CD8-positive, alpha-beta memory T cell (primary cell): Measurements from ENCODE around the gene DYSF. TPM values are rescaled to one million over a fixed set of nuclear protein-coding genes. Genes with fewer than 3 reads are reported as not detected.

ENCODE experiments used
- CTCF ChIA-PET: fragments of 350-600 bp; sonication (Branson Sonifier 250); formaldehyde crosslinking; loops from one replicate; lab custom pipeline; 2021; ENCODE audit warnings: antibody characterized with exemption; lab: Charles Lee
- POLR2A ChIA-PET: fragments of 350-600 bp; sonication (Branson Sonifier 250); formaldehyde crosslinking; loops from one replicate; lab custom pipeline; 2021; ENCODE audit warnings: antibody characterized with exemption; lab: Charles Lee
- DNase-seq, 5 donors: peaks; one replicate each; pipeline versions ENCODE4 v3.0.0 to v3.0.0-alpha.2; 2020 to 2022; ENCODE audit warnings: mixed read lengths in 1 of 5
- H3K27ac ChIP-seq: one replicate; pipeline ENCODE4 v1.7.0; 2013; ENCODE audit warnings: low read depth, mild to moderate bottlenecking, low read length, moderate library complexity
- H3K27me3 ChIP-seq: 2 replicates; pipeline ENCODE4 v1.7.0; 2013; ENCODE audit warnings: low read length, mild to moderate bottlenecking; ENCODE audit not compliant: insufficient read depth, poor library complexity, severe bottlenecking
- H3K36me3 ChIP-seq: 2 replicates; pipeline ENCODE4 v1.7.0; 2013; ENCODE audit warnings: mild to moderate bottlenecking, low read length, moderate library complexity; ENCODE audit not compliant: insufficient read depth
- H3K4me1 ChIP-seq: 2 replicates; pipeline ENCODE4 v1.7.0; 2013; ENCODE audit warnings: mild to moderate bottlenecking, low read length, moderate library complexity; ENCODE audit not compliant: insufficient read depth
- H3K4me3 ChIP-seq: 2 replicates; pipeline ENCODE4 v1.7.0; 2013; ENCODE audit warnings: mild to moderate bottlenecking, low read length
- H3K9me3 ChIP-seq: 2 replicates; pipeline ENCODE4 v1.7.0; 2013; ENCODE audit warnings: mild to moderate bottlenecking, low read length
- H3K27ac Mint-ChIP-seq, 8 donors: one replicate each; pipeline ENCODE4 v1.8.0; 2020 to 2021; ENCODE audit warnings: mixed read lengths in 8 of 8, mild to moderate bottlenecking in 6 of 8, inconsistent platforms in 3 of 8, moderate library complexity in 3 of 8
- H3K27me3 Mint-ChIP-seq, 2 donors: one replicate each; pipeline ENCODE4 v1.8.0; 2020 to 2021; ENCODE audit warnings: mixed read lengths in 2 of 2, mild to moderate bottlenecking in 1 of 2, moderate library complexity in 1 of 2
- H3K36me3 Mint-ChIP-seq, 3 donors: one replicate each; pipeline ENCODE4 v1.8.0; 2020 to 2021; ENCODE audit warnings: mixed read lengths in 3 of 3, inconsistent platforms in 1 of 3, mild to moderate bottlenecking in 1 of 3
- H3K4me1 Mint-ChIP-seq, 3 donors: one replicate each; pipeline ENCODE4 v1.8.0; 2020 to 2021; ENCODE audit warnings: mixed read lengths in 3 of 3, inconsistent platforms in 1 of 3, mild to moderate bottlenecking in 1 of 3
- H3K4me3 Mint-ChIP-seq, 7 donors: one replicate each; pipeline ENCODE4 v1.8.0; 2020 to 2021; ENCODE audit warnings: mixed read lengths in 7 of 7, mild to moderate bottlenecking in 6 of 7, moderate library complexity in 4 of 7, inconsistent platforms in 2 of 7
- H3K9me3 Mint-ChIP-seq, 5 donors: one replicate each; pipeline ENCODE4 v1.8.0; 2020 to 2022; ENCODE audit warnings: mixed read lengths in 5 of 5, mild to moderate bottlenecking in 3 of 5, moderate library complexity in 2 of 5, inconsistent platforms in 1 of 5
- polyA plus RNA-seq: library from polyadenylated mRNA; unstranded; fragments of 300-500 nt; fragmentation: Illumina TruSeq; gene quantifications from one replicate; pipeline ENCODE4 v1.2.3, GENCODE V29; 2021
- total RNA-seq, 2 experiments: library from RNA; stranded (reverse); gene quantifications; one replicate each; pipeline ENCODE4 v1.2.3, GENCODE V29; 2021

The DYSF gene
- total and polyA plus RNA-seq, 3 experiments from 2014 or later = 3.6 to 4.8 (median 3.9) TPM

DNA sequence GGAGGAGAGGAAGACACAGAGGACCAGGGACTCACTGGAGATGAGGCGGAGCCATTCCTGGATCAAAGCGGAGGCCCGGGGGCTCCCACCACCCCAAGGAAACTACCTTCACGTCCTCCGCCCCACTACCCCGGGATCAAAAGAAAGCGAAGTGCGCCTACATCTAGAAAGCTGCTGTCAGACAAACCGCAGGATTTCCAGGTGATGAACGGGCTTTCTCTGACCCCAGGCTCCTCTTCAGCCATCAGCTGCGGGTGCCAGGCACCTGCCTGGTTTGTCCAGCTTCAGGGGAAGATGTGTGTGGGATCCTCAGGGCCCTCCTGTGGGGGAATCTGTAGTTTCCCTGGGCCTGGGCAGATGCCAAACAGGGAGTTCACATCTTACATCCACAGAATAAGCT is 60.4 kb downstream of the DYSF start:
- POLR2A ChIA-PET = no interaction called here
- Mint-ChIP-seq H3K9me3 (no peaks in the 10 kb centered on the region), H3K4me3 (no peak overlapping the region), H3K27ac (no peak overlapping the region), H3K4me1 (peaks cover 0 to 3% (median 0%) of the 10 kb centered on the region in 3 donors), H3K36me3 (no peaks in the 10 kb centered on the region), H3K27me3 (peaks cover 8 to 12% of the 10 kb centered on the region in 2 donors)
- no peak overlapping the region for H3K4me3 ChIP-seq
- no peaks in the 10 kb centered on the region for H3K27me3 ChIP-seq
- H3K36me3 ChIP-seq = no peaks in the 10 kb centered on the region
- H3K4me1 ChIP-seq = no peaks in the 10 kb centered on the region
- DNase-seq = no peak
- no peak overlapping the region for H3K27ac ChIP-seq
- CTCF ChIA-PET = interaction anchor here (0.7 to 12.6 kb wide), 2 partner anchors 10 to 215 kb away, joined by 3 to 195 read pairs; no protein-coding TSS in a partner anchor
- no peaks in the 10 kb centered on the region for H3K9me3 ChIP-seq

DNA sequence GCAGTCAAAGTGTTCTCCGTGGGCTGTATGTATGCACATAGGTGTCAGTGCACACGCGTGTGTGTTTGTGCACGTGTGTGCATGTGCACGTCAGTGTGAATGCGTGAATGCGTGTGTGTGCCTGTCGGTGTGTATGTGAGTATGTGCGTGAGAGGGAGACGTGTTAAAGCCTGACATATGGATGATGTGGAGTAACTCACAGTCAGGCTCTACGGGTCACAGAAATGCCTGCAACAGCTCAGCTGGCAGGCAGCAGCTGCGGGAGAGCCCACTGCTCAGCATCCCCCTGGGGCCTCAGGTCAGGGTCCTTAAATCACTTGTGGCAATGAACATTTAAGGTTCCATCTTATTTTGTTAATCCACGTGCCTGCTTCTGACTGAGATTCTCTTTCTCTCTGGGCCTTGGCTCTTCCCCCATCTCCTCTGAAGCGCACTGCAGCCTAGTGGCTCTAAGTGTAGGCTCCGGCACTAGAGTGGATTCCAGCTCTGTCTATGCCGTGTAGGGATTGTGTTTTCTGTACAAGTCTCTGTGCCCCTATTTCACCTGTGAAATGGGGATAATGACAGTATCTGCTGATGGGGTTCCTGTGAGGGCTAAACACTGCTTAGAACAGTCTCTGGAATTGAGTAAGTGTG is 63.0 kb downstream of the DYSF start:
- Histone ChIP-seq H3K9me3 (no peaks in the 10 kb centered on the region), H3K27me3 (no peaks in the 10 kb centered on the region), H3K4me3 (no peak overlapping the region), H3K36me3 (no peaks in the 10 kb centered on the region), H3K4me1 (no peaks in the 10 kb centered on the region), H3K27ac (no peak overlapping the region)
- ChIA-PET POLR2A (no interaction called here), CTCF (interaction anchor here (1.4 kb wide), 1 partner anchor 217 kb away, joined by 6 read pairs; no protein-coding TSS in a partner anchor)
- no peak overlapping the region for H3K4me3 Mint-ChIP-seq
- H3K27ac Mint-ChIP-seq = no peak overlapping the region
- H3K4me1 Mint-ChIP-seq = no peaks in the 10 kb centered on the region
- peaks cover 4 to 7% of the 10 kb centered on the region in 2 donors for H3K27me3 Mint-ChIP-seq
- no peaks in the 10 kb centered on the region for H3K9me3 Mint-ChIP-seq
- no peak for DNase-seq
- no peaks in the 10 kb centered on the region for H3K36me3 Mint-ChIP-seq

DNA sequence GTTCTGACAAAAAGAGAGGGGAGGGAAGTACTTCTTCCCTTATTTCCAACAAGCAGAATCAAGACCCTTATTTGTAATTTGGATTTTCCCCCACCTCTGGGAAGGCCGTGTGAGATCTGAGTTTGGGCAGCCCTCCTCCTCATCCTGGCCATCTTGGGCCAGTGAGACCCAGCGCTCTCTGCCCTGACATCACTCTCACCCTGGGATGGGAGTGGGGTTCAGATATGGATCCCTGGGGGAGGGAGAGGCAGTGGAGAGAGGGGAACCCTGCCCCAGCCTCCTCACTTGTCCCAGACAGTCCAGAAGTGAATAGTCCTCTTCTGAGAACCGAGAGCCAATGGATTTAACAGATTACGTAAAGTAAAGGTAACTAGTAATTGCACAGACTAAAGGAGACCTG is 64.5 kb downstream of the DYSF start:
- Histone ChIP-seq H3K36me3 (no peaks in the 10 kb centered on the region), H3K27me3 (no peaks in the 10 kb centered on the region), H3K27ac (no peak overlapping the region), H3K9me3 (no peaks in the 10 kb centered on the region), H3K4me3 (no peak overlapping the region), H3K4me1 (no peaks in the 10 kb centered on the region)
- Mint-ChIP-seq H3K27ac (no peak overlapping the region), H3K9me3 (no peaks in the 10 kb centered on the region), H3K4me1 (no peaks in the 10 kb centered on the region), H3K27me3 (peaks cover under 1 to 3% of the 10 kb centered on the region in 2 donors), H3K4me3 (no peak overlapping the region), H3K36me3 (no peaks in the 10 kb centered on the region)
- no peak for DNase-seq
- ChIA-PET POLR2A (no interaction called here), CTCF (interaction anchor here (1.4 kb wide), 1 partner anchor 219 kb away, joined by 6 read pairs; no protein-coding TSS in a partner anchor)

DNA sequence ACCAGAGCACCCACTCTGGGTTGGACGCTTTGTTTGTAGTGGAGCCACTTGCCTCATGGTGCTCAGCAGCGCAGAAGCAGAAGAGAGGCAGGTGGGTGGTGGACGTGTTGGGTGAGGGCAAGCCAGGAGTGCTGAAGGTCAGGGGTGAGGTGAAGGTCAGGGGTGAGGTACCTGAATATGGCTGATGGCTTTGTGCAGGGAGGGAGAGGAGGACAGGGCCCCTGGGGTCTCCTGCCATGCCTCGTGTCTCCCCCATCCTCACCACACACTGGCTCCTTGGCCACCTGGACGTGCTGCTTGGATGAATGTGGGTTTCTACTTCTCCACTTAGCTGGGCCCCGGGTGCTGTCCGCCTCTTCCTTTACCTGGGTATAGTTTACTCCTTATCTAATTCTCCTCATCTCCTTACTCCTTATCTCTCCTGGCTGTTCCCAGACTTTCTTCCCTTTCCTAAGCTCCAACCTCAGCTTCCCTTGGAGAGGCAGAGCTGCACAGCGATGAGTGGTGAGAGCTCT is 68.1 kb downstream of the DYSF start:
- Mint-ChIP-seq H3K4me1 (no peaks in the 10 kb centered on the region), H3K36me3 (no peaks in the 10 kb centered on the region), H3K27me3 (peaks cover 12 to 16% of the 10 kb centered on the region in 2 donors), H3K4me3 (no peak overlapping the region), H3K9me3 (no peaks in the 10 kb centered on the region), H3K27ac (no peak overlapping the region)
- no peak overlapping the region for H3K27ac ChIP-seq
- no peaks in the 10 kb centered on the region for H3K27me3 ChIP-seq
- H3K4me1 ChIP-seq = no peaks in the 10 kb centered on the region
- no peaks in the 10 kb centered on the region for H3K36me3 ChIP-seq
- no peaks in the 10 kb centered on the region for H3K9me3 ChIP-seq
- ChIA-PET POLR2A (no interaction called here), CTCF (no interaction called here)
- H3K4me3 ChIP-seq = no peak overlapping the region
- no peak for DNase-seq

DNA sequence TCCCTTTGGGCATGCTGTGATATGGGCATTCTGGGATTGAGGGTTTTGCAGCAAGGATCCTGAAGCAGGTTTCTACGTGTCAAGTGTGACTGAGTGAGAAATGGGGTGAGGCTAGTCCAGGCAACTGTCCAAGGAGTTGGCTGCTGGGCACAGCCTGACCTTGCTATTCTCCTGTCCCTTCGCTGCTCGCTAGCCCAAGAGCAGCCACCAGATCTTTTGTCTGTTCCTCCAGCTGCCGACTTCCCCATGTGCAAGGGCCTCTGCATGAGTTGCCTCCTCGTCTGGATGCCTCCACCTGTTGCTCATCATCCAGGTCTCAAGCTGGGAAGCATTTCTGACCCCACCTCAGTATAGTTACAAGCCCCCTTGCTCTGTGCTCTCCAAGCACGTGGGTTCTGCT is 71.1 kb downstream of the DYSF start:
- CTCF ChIA-PET = no interaction called here
- POLR2A ChIA-PET = no interaction called here

DNA sequence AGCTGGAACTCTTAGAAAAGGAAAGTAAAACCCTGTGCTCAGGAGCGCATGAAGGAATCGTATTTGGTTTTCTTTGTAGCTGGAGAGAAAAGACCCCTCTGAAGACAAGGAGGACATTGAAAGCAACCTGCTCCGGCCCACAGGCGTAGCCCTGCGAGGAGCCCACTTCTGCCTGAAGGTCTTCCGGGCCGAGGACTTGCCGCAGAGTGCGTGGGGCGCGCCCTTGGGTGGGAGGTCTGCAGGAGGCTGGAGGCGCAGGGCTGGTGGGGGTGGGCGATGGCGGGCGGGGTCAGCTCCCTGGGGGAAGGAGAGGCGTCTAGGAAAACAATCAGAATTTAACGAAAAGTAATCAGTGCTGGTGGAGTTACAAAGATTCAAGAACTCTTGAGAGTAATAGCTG is 72.8 kb downstream of the DYSF start:
- DNase-seq = no peak
- CTCF ChIA-PET = no interaction called here
- H3K9me3 ChIP-seq = no peaks in the 10 kb centered on the region
- Mint-ChIP-seq H3K9me3 (no peaks in the 10 kb centered on the region), H3K36me3 (no peaks in the 10 kb centered on the region), H3K27me3 (peaks cover 20 to 26% of the 10 kb centered on the region in 2 donors), H3K4me1 (no peaks in the 10 kb centered on the region), H3K4me3 (no peak overlapping the region), H3K27ac (no peak overlapping the region)
- no peak overlapping the region for H3K4me3 ChIP-seq
- H3K4me1 ChIP-seq = no peaks in the 10 kb centered on the region
- H3K36me3 ChIP-seq = no peaks in the 10 kb centered on the region
- H3K27me3 ChIP-seq = no peaks in the 10 kb centered on the region
- POLR2A ChIA-PET = no interaction called here
- no peak overlapping the region for H3K27ac ChIP-seq

More for the DNA sequence above, 71.1 kb downstream of the DYSF start:
- H3K27ac ChIP-seq = no peak overlapping the region
- H3K27me3 Mint-ChIP-seq = peaks cover 13 to 20% of the 10 kb centered on the region in 2 donors
- no peaks in the 10 kb centered on the region for H3K27me3 ChIP-seq
- H3K4me1 Mint-ChIP-seq = no peaks in the 10 kb centered on the region
- no peak overlapping the region for H3K4me3 Mint-ChIP-seq
- no peak for DNase-seq
- no peak overlapping the region for H3K27ac Mint-ChIP-seq
- no peaks in the 10 kb centered on the region for H3K9me3 ChIP-seq
- H3K4me3 ChIP-seq = no peak overlapping the region
- H3K9me3 Mint-ChIP-seq = no peaks in the 10 kb centered on the region
- no peaks in the 10 kb centered on the region for H3K4me1 ChIP-seq
- no peaks in the 10 kb centered on the region for H3K36me3 Mint-ChIP-seq
- no peaks in the 10 kb centered on the region for H3K36me3 ChIP-seq

DNA sequence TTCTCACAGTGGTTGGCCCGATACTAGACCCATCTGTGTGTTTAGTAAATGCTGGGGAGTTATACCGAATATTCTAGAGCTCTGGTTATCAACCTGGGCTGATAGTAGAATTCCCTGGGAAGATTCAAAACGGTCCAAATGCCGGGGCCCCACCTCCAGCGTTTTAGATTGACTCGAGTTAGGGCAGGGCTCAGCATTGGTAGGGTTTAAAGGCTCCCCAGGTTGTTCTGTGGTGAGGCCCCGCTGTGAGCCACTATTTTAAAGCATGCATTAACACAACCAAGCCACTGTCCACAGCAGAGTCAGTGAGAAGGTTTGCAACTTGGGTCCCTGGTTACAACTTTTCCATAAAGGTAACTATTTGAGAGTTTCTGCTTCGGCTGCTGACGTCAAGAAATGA is 73.6 kb downstream of the DYSF start:
- Histone ChIP-seq H3K9me3 (no peaks in the 10 kb centered on the region), H3K36me3 (no peaks in the 10 kb centered on the region), H3K27me3 (no peaks in the 10 kb centered on the region), H3K4me3 (no peak overlapping the region), H3K4me1 (no peaks in the 10 kb centered on the region), H3K27ac (no peak overlapping the region)
- H3K4me3 Mint-ChIP-seq = no peak overlapping the region
- H3K4me1 Mint-ChIP-seq = no peaks in the 10 kb centered on the region
- peaks cover 20 to 27% of the 10 kb centered on the region in 2 donors for H3K27me3 Mint-ChIP-seq
- H3K27ac Mint-ChIP-seq = no peak overlapping the region
- H3K9me3 Mint-ChIP-seq = no peaks in the 10 kb centered on the region
- H3K36me3 Mint-ChIP-seq = no peaks in the 10 kb centered on the region
- ChIA-PET CTCF (no interaction called here), POLR2A (no interaction called here)
- DNase-seq = no peak

DNA sequence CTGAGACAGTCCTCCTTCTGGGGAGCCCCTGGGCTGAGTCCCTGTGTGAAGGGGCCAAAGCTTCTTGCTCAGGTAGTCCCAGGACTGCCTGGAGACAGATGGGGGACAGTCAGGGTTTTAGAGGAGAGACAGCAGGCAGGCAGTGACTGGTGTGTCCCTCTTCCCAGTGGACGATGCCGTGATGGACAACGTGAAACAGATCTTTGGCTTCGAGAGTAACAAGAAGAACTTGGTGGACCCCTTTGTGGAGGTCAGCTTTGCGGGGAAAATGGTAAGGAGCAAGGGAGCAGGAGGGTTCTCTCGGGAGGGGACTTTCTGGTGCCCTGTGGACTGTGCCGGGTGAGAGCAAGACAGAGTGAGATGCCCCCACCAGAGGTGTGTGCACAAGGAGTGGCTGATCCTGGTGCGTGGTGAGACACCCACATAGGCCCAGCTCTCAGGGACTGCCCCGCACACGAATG is 74.8 kb downstream of the DYSF start:
- POLR2A ChIA-PET = no interaction called here
- Histone ChIP-seq H3K36me3 (no peaks in the 10 kb centered on the region), H3K9me3 (no peaks in the 10 kb centered on the region), H3K4me1 (no peaks in the 10 kb centered on the region), H3K27me3 (no peaks in the 10 kb centered on the region), H3K27ac (no peak overlapping the region), H3K4me3 (no peak overlapping the region)
- Mint-ChIP-seq H3K36me3 (no peaks in the 10 kb centered on the region), H3K27ac (no peak overlapping the region), H3K27me3 (peaks cover 22 to 29% of the 10 kb centered on the region in 2 donors), H3K4me3 (no peak overlapping the region), H3K9me3 (no peaks in the 10 kb centered on the region), H3K4me1 (no peaks in the 10 kb centered on the region)
- DNase-seq = no peak
- CTCF ChIA-PET = no interaction called here
